ENCODE results near the gene MPIG6B. TPM values are rescaled to one million over a fixed set of nuclear protein-coding genes. Genes with fewer than 3 reads are reported as not detected.
A peak's percentile ranks its signal among the peaks of the same experiment; 100 is the strongest.

The MPIG6B gene
- total RNA-seq (2014; rRNA removed; shearing (Covaris generic)) (not detected in 2 replicates), total RNA-seq (2022) (not detected in 2 replicates), Bru-seq, nascent RNA (not detected), BruChase-seq, experiment 1, labeled RNA remaining after a 6-hour chase (not detected), BruChase-seq, experiment 2, labeled RNA remaining after a 2-hour chase (not detected)
- long read RNA-seq = 0 reads

- TF ChIP-seq EZH2phosphoT487 (IDR thresholded peaks at IDR 0.05; ENCODE audit: borderline replicate concordance, low read depth, low read length) (no peak), CTCF (conservative IDR thresholded peaks at IDR 0.05; ENCODE audit: low read length) (no peak)
- H3K4me1 ChIP-seq (ENCODE audit: insufficient read depth, low read length, poor library complexity, severe bottlenecking) = peaks cover 20% of the 10 kb centered on the region
- no peak for DNase-seq (ENCODE audit: low spot score)
- no peaks in the 10 kb centered on the region for H3K9me2 ChIP-seq (ENCODE audit: insufficient read depth, low read length)
- H3K79me2 ChIP-seq (ENCODE audit: insufficient read depth, low read depth, low read length) = no peaks in the 10 kb centered on the region
- BruUV-seq (replicated peaks) = no TSS peak
- no peaks in the 10 kb centered on the region for H4K20me1 ChIP-seq (ENCODE audit: insufficient read depth, low read length)
- no peaks in the 10 kb centered on the region for H3K9me3 ChIP-seq (ENCODE audit: low read length)
- intact Hi-C loops (cut with micrococcal nuclease; ENCODE audit: unreplicated experiment) = no loop called here
- H3K4me2 ChIP-seq (ENCODE audit: low read length) = no peak within 1 kb of the TSS
- ChIA-PET POLR2A (interaction anchor here (0.6 kb wide), 1 partner anchor 110 kb away, joined by 3 read pairs; no protein-coding TSS in a partner anchor), CTCF (ENCODE audit: unreplicated experiment) (no interaction called here)
- no peak within 1 kb of the TSS for H3K4me3 ChIP-seq (ENCODE audit: low read depth, low read length, poor library complexity, severe bottlenecking)
- H3K27ac ChIP-seq (ENCODE audit: low read depth, low read length, poor library complexity, severe bottlenecking) = no peak within 1 kb of the TSS
- H3K36me3 ChIP-seq (ENCODE audit: insufficient read depth, low read length) = peaks cover 20% of the 10 kb centered on the region; the same call in 1 of the 2 replicates
- H2AFZ ChIP-seq (ENCODE audit: low read length) = no peak within 1 kb of the TSS
Observed at GRCh38 chr6:31723245-31723979, at the start of gene MPIG6B. MPIG6B (plus strand) TSS chr6:31723373; CDS start chr6:31723384, 11 bp downstream.

- no peak overlapping the region for H3K4me2 ChIP-seq (ENCODE audit: low read length)
- H3K79me2 ChIP-seq (ENCODE audit: insufficient read depth, low read depth, low read length) = no peaks in the 10 kb centered on the region
- ChIA-PET CTCF (ENCODE audit: unreplicated experiment) (no interaction called here), POLR2A (no interaction called here)
- no peak overlapping the region for H2AFZ ChIP-seq (ENCODE audit: low read length)
- no peaks in the 10 kb centered on the region for H4K20me1 ChIP-seq (ENCODE audit: insufficient read depth, low read length)
- intact Hi-C loops (cut with micrococcal nuclease; ENCODE audit: unreplicated experiment) = no loop called here
- no peaks in the 10 kb centered on the region for H3K9me2 ChIP-seq (ENCODE audit: insufficient read depth, low read length)
- no TSS peak for BruUV-seq (replicated peaks)
- no peak overlapping the region for H3K4me3 ChIP-seq (ENCODE audit: low read depth, low read length, poor library complexity, severe bottlenecking)
- TF ChIP-seq EZH2phosphoT487 (IDR thresholded peaks at IDR 0.05; ENCODE audit: borderline replicate concordance, low read depth, low read length) = no peak
- no peak for TF ChIP-seq CTCF (conservative IDR thresholded peaks at IDR 0.05; ENCODE audit: low read length)
- peaks cover 28% of the 10 kb centered on the region for H3K4me1 ChIP-seq (ENCODE audit: insufficient read depth, low read length, poor library complexity, severe bottlenecking)
- peak; percentile 36 for DNase-seq (ENCODE audit: low spot score)
- H3K36me3 ChIP-seq (ENCODE audit: insufficient read depth, low read length) = peaks cover 31% of the 10 kb centered on the region
- no peaks in the 10 kb centered on the region for H3K9me3 ChIP-seq (ENCODE audit: low read length)
- H3K27ac ChIP-seq (ENCODE audit: low read depth, low read length, poor library complexity, severe bottlenecking) = no peak overlapping the region
Observed at GRCh38 chr6:31676322-31676903, 46.8 kb upstream of the MPIG6B start.
